HL-60 (cell line): Measurements from ENCODE around the gene EHD1.

ENCODE experiments used
- GABPA ChIP-seq: IDR thresholded peaks from 2 replicates; pipeline ENCODE4 v1.6.1; 2012; ENCODE audit warnings: low read depth
- TF ChIP-seq, protein P1 (sequence below): IDR thresholded peaks from one replicate; pipeline ENCODE4 v1.5.1; 2011; ENCODE audit warnings: low read length, control low read depth, inconsistent platforms; ENCODE audit not compliant: insufficient read depth

DNA sequence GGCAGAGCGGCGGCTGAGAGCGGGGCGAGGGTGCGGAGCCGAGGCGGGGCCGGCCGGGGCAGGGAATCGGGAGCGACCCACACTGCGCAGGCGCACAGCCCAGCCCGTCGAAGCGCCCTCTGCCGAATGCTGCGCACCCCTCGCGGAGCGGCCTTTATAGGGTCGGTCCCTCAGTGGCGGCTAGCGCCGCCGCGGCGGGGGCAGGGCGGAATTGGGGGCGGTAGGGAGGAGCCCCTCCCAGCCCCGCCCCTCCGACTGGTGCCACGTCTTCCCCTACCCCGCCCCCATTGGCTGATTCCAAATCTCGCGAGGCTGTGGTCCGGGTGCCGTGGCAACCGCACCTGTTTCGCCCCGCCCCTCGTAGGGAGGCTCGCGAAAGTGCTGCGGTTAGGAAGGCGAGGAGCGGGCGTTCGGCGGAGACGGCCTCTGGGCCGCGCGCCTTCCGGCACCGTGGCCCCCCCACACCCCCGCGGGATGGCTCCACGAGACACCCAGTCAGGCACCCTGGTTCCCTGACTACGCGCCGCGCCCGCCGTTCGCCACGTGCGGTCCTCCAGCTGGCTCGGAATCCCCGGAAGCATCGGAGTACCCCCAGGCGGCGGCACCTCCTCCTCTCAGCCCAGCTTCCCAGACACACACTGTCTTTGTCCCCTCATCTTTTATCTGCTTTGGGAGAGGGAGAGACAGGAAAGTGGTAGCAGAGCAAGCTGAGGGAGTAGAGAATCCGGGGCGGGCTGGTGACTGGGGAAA is at the start of gene EHD1:
- TF ChIP-seq, protein P1, sequence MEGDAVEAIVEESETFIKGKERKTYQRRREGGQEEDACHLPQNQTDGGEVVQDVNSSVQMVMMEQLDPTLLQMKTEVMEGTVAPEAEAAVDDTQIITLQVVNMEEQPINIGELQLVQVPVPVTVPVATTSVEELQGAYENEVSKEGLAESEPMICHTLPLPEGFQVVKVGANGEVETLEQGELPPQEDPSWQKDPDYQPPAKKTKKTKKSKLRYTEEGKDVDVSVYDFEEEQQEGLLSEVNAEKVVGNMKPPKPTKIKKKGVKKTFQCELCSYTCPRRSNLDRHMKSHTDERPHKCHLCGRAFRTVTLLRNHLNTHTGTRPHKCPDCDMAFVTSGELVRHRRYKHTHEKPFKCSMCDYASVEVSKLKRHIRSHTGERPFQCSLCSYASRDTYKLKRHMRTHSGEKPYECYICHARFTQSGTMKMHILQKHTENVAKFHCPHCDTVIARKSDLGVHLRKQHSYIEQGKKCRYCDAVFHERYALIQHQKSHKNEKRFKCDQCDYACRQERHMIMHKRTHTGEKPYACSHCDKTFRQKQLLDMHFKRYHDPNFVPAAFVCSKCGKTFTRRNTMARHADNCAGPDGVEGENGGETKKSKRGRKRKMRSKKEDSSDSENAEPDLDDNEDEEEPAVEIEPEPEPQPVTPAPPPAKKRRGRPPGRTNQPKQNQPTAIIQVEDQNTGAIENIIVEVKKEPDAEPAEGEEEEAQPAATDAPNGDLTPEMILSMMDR = peak; percentile 61
- TF ChIP-seq GABPA = no peak
